ENCODE data around the gene HSP90AA1. TPM values are rescaled to one million over a fixed set of nuclear protein-coding genes. Genes with fewer than 3 reads are reported as not detected.

The HSP90AA1 gene
- total RNA-seq, 1 donor from 2014 or later = 280 TPM

GRCh38 chr14:102095231-102095870 is 8.5 kb upstream of the HSP90AA1 start:
- Histone ChIP-seq H3K4me3 (ENCODE audit: low read depth, low read length) (no peak overlapping the region), H3K27me3 (ENCODE audit: control insufficient read depth, insufficient read depth, low read length) (no peaks in the 10 kb centered on the region), H3K36me3 (ENCODE audit: control insufficient read depth, insufficient read depth, low read length) (no peaks in the 10 kb centered on the region)
- DNase-seq (ENCODE audit: low read depth) (peak; percentile 49), FAIRE-seq (no peak)
- no peak for TF ChIP-seq CTCF (IDR thresholded peaks at IDR 0.05; ENCODE audit: insufficient read depth, low read length, severe bottlenecking)

GRCh38 chr14:102094101-102094500 is 7.3 kb upstream of the HSP90AA1 start:
- no peaks in the 10 kb centered on the region for H3K36me3 ChIP-seq (ENCODE audit: control insufficient read depth, insufficient read depth, low read length)
- FAIRE-seq (no peak), DNase-seq (ENCODE audit: low read depth) (peak; percentile 35)
- H3K4me3 ChIP-seq (ENCODE audit: low read depth, low read length) = no peak overlapping the region
- TF ChIP-seq CTCF (IDR thresholded peaks at IDR 0.05; ENCODE audit: insufficient read depth, low read length, severe bottlenecking) = no peak
- no peaks in the 10 kb centered on the region for H3K27me3 ChIP-seq (ENCODE audit: control insufficient read depth, insufficient read depth, low read length)

GRCh38 chr14:102092806-102093205 is 6.0 kb upstream of the HSP90AA1 start:
- DNase-seq (ENCODE audit: low read depth) (no peak), FAIRE-seq (no peak)
- no peaks in the 10 kb centered on the region for H3K36me3 ChIP-seq (ENCODE audit: control insufficient read depth, insufficient read depth, low read length)
- no peak for TF ChIP-seq CTCF (IDR thresholded peaks at IDR 0.05; ENCODE audit: insufficient read depth, low read length, severe bottlenecking)
- H3K27me3 ChIP-seq (ENCODE audit: control insufficient read depth, insufficient read depth, low read length) = no peaks in the 10 kb centered on the region
- no peak overlapping the region for H3K4me3 ChIP-seq (ENCODE audit: low read depth, low read length)

GRCh38 chr14:102090713-102091112 is 3.9 kb upstream of the HSP90AA1 start:
- Histone ChIP-seq H3K36me3 (ENCODE audit: control insufficient read depth, insufficient read depth, low read length) (no peaks in the 10 kb centered on the region), H3K27me3 (ENCODE audit: control insufficient read depth, insufficient read depth, low read length) (no peaks in the 10 kb centered on the region), H3K4me3 (ENCODE audit: low read depth, low read length) (no peak overlapping the region)
- no peak for TF ChIP-seq CTCF (IDR thresholded peaks at IDR 0.05; ENCODE audit: insufficient read depth, low read length, severe bottlenecking)
- FAIRE-seq (no peak), DNase-seq (ENCODE audit: low read depth) (no peak)

GRCh38 chr14:102089621-102090343 is 2.9 kb upstream of the HSP90AA1 start:
- FAIRE-seq = no peak
- H3K4me3 ChIP-seq (ENCODE audit: low read depth, low read length) = no peak overlapping the region
- H3K27me3 ChIP-seq (ENCODE audit: control insufficient read depth, insufficient read depth, low read length) = no peaks in the 10 kb centered on the region
- DNase-seq (ENCODE audit: low read depth) = no peak
- peaks cover 8% of the 10 kb centered on the region for H3K36me3 ChIP-seq (ENCODE audit: control insufficient read depth, insufficient read depth, low read length)
- no peak for TF ChIP-seq CTCF (IDR thresholded peaks at IDR 0.05; ENCODE audit: insufficient read depth, low read length, severe bottlenecking)
